Heart right ventricle (tissue), 16 donors: ENCODE data around the gene OLR1. TPM values are rescaled to one million over a fixed set of nuclear protein-coding genes. Genes with fewer than 3 reads are reported as not detected.

ENCODE experiments used
- ATAC-seq, 8 donors: fragments of 200-7000 bp; cut with Tn5 transposase; one replicate each; pipeline ENCODE4 v1.9.1; 2020; ENCODE audit warnings: mild to moderate bottlenecking in 8 of 8, moderate library complexity in 8 of 8, moderate number of reproducible peaks in 1 of 8
- DNase-seq, 2 donors: peaks; one replicate each; pipeline ENCODE4 v3.0.0-alpha.2; 2020
- H3K27ac ChIP-seq, 10 donors: fragments of 200-600 bp; sonication (generic) in 2 of 10; one replicate each; pipeline versions ENCODE4 v1.5.0 to v1.8.0; 2020 to 2022; ENCODE audit warnings: mild to moderate bottlenecking in 3 of 10
- H3K27me3 ChIP-seq, 7 donors: fragments of 200-600 bp; one replicate each; pipeline ENCODE4 v1.8.0; 2021 to 2022; ENCODE audit warnings: mild to moderate bottlenecking in 2 of 7
- H3K36me3 ChIP-seq, 9 donors: fragments of 200-600 bp; sonication (generic) in 1 of 9; one replicate each; pipeline versions ENCODE4 v1.5.0 to v1.8.0; 2020 to 2022; ENCODE audit warnings: mild to moderate bottlenecking in 2 of 9
- H3K4me1 ChIP-seq, 9 donors: fragments of 200-600 bp; sonication (generic) in 1 of 9; one replicate each; pipeline versions ENCODE4 v1.5.0 to v1.8.0; 2020 to 2022; ENCODE audit warnings: mild to moderate bottlenecking in 4 of 9
- H3K4me3 ChIP-seq, 10 donors: fragments of 200-600 bp; sonication (generic) in 2 of 10; one replicate each; pipeline versions ENCODE4 v1.5.0 to v1.8.0; 2020 to 2022; ENCODE audit warnings: mild to moderate bottlenecking in 7 of 10, moderate library complexity in 2 of 10
- H3K9me3 ChIP-seq, 11 donors: fragments of 200-600 bp in 10 of 11; sonication (generic) in 2 of 11; one replicate each; pipeline versions ENCODE4 v1.5.0 to v1.8.0; 2013 to 2022; ENCODE audit warnings: mild to moderate bottlenecking in 2 of 11, control low read depth in 1 of 11, moderate library complexity in 1 of 11
- WGBS, 2 donors: extraction: QIAGEN DNeasy Blood & Tissue Kit; methylation state at CpG; one replicate each; pipeline ENCODE4 v1.1.7; 2013; ENCODE audit warnings: inconsistent platforms in 1 of 2; 5-methylcytosine and 5-hydroxymethylcytosine counted together
- intact Hi-C, 10 donors: fragments of 100-400 bp; cut with DNase I; formaldehyde crosslinking; loops; one replicate each; pipeline versions ENCODE4 v1.11.1 to v1.14.2; 2022
- polyA plus RNA-seq, 2 donors: library from polyadenylated mRNA; stranded (reverse); fragments of 200-250 nt; gene quantifications; one replicate each; pipeline ENCODE4 v1.2.3, GENCODE V29; 2013
- total RNA-seq, 10 donors: library from RNA; stranded (reverse); fragmentation: NEBNext Ultra II Directional in 3 of 10; extraction: Animal tissue kit (Norgen Biotek cat#: 25700) in 3 of 10; gene quantifications; one replicate each; pipeline versions ENCODE4 v1.2.1 to v1.2.4, GENCODE V29; 2021 to 2023
- TF ChIP-seq, protein P1 (sequence below), 9 donors: fragments of 200-600 bp; sonication (generic) in 2 of 9; IDR thresholded peaks; one replicate each; pipeline versions ENCODE4 v1.5.0 to v1.8.0; 2021 to 2022; ENCODE audit warnings: antibody characterized with exemption in 9 of 9, mild to moderate bottlenecking in 5 of 9, moderate library complexity in 1 of 9
- donor health status: Arrhythmogenic right ventricular cardiomyopathy.
- donor health status: ischemic (EF 13 %, LVEDD 7.1; RV severe dilation, severe dysfunction).
- donor health status: healthy with polysubstance abuse.
- donor health status: DM: no; HTN: yes; CAD: no.
- donor health status: DM: no; HTN: no; CAD: no.
- donor health status: ischemic (EF 25% LVEDD 6.9; RV normal size, moderate dysfunction).
- donor health status: ischemic (EF 25% LVEDD 5.7; RV mildly dilated, moderate dysfunction).
- donor health status: healthy.
- donor health status: DM: yes; HTN: yes; CAD: no.
- donor health status: Ischemic cardiomyopathy.
- donor health status: ischemic (EF 35%, LVEDD 5.7; RV mildly dilated, moderate dysfunction).
- donor health status: nonischemic (EF 11% LVEDD 7.7; RV severe dilation, severe dysfunction).
- donor health status: DM: yes; HTN: yes; CAD: no.
- donor health status: PGD.
- donor health status: ischemic (EF 29% LVEDD 5.4; RV normal size, mild dysfunction).
- donor health status: nonischemic (EF 23%, LVEDD 6.1; RV moderate dilation, normal function).

OLR1 gene
- total and polyA plus RNA-seq, 12 donors = 0.07 to 2.2 (median 0.49) TPM; not detected in 2

GRCh38 chr12:10165421-10165820 is 6.5 kb downstream of the OLR1 start:
- WGBS, 2 donors = 0 to 100% methylated on average over 1 of the region's 1 CpG
- Histone ChIP-seq H3K27me3 (no peaks in the 10 kb centered on the region), H3K9me3 (no peaks in the 10 kb centered on the region), H3K4me1 (peaks cover 0 to 30% (median 0%) of the 10 kb centered on the region in 9 donors), H3K4me3 (no peak overlapping the region), H3K36me3 (no peaks in the 10 kb centered on the region), H3K27ac (no peak overlapping the region)
- intact Hi-C loops = no loop called here
- ATAC-seq = no peak
- DNase-seq = no peak
- TF ChIP-seq, protein P1, sequence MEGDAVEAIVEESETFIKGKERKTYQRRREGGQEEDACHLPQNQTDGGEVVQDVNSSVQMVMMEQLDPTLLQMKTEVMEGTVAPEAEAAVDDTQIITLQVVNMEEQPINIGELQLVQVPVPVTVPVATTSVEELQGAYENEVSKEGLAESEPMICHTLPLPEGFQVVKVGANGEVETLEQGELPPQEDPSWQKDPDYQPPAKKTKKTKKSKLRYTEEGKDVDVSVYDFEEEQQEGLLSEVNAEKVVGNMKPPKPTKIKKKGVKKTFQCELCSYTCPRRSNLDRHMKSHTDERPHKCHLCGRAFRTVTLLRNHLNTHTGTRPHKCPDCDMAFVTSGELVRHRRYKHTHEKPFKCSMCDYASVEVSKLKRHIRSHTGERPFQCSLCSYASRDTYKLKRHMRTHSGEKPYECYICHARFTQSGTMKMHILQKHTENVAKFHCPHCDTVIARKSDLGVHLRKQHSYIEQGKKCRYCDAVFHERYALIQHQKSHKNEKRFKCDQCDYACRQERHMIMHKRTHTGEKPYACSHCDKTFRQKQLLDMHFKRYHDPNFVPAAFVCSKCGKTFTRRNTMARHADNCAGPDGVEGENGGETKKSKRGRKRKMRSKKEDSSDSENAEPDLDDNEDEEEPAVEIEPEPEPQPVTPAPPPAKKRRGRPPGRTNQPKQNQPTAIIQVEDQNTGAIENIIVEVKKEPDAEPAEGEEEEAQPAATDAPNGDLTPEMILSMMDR (IDR thresholded peaks at IDR 0.05) = no peak

GRCh38 chr12:10163084-10163483 is 8.8 kb downstream of the OLR1 start:
- intact Hi-C loops = no loop called here
- H3K36me3 ChIP-seq = no peaks in the 10 kb centered on the region
- WGBS, 2 donors = 75 to 81% methylated on average over 3 of the region's 3 CpGs
- H3K27me3 ChIP-seq = no peaks in the 10 kb centered on the region
- TF ChIP-seq, protein P1 (IDR thresholded peaks at IDR 0.05) = no peak
- H3K9me3 ChIP-seq = no peaks in the 10 kb centered on the region
- no peak for DNase-seq
- ATAC-seq = no peak
- H3K4me1 ChIP-seq = peaks cover 0 to 44% (median 0%) of the 10 kb centered on the region in 9 donors
- H3K4me3 ChIP-seq = no peak overlapping the region
- no peak overlapping the region for H3K27ac ChIP-seq

GRCh38 chr12:10160617-10161385 is 11.1 kb downstream of the OLR1 start:
- Histone ChIP-seq H3K27me3 (no peaks in the 10 kb centered on the region), H3K9me3 (no peaks in the 10 kb centered on the region), H3K36me3 (no peaks in the 10 kb centered on the region), H3K4me3 (no peak overlapping the region), H3K27ac (no peak overlapping the region), H3K4me1 (peaks cover 0 to 27% (median 0%) of the 10 kb centered on the region in 9 donors)
- ATAC-seq = no peak
- WGBS, 2 donors = 53 to 55% methylated on average over 7 of the region's 7 CpGs
- TF ChIP-seq, protein P1 (IDR thresholded peaks at IDR 0.05) = no peak
- no peak for DNase-seq
- intact Hi-C loops = no loop called here

GRCh38 chr12:10159280-10159679 is 12.7 kb downstream of the OLR1 start:
- Histone ChIP-seq H3K27ac (no peak overlapping the region), H3K4me1 (peaks cover 0 to 29% (median 0%) of the 10 kb centered on the region in 9 donors), H3K27me3 (no peaks in the 10 kb centered on the region), H3K36me3 (no peaks in the 10 kb centered on the region), H3K4me3 (no peak overlapping the region), H3K9me3 (no peaks in the 10 kb centered on the region)
- TF ChIP-seq, protein P1 (IDR thresholded peaks at IDR 0.05) = no peak
- intact Hi-C loops = loop anchor here in 3 of 10 donors (10.0 kb wide), 2 partner anchors 396 to 406 kb away; no protein-coding TSS in a partner anchor
- DNase-seq = no peak
- WGBS, 2 donors = 54 to 87% methylated on average over 3 of the region's 3 CpGs
- no peak for ATAC-seq
